GM12878 (cell line): ENCODE results near the gene NFILZ. TPM values are rescaled to one million over a fixed set of nuclear protein-coding genes. Genes with fewer than 3 reads are reported as not detected.

Experiments
- ATAC-seq: fragments of 200-7000 bp; cut with Tn5 transposase; 3 replicates; pipeline ENCODE4 v1.9.1; 2020; ENCODE audit warnings: mild to moderate bottlenecking, moderate library complexity
- BruUV-seq: library from RNA; stranded (reverse); fragments of 400-500 nt; replicated peaks from 2 replicates; lab custom pipeline; 2021; lab: Mats Ljungman, UMichigan
- CTCF ChIA-PET: fragments of 300-600 bp; sonication (Branson Sonifier 250); formaldehyde crosslinking; extraction: SDS; loops from one replicate; lab custom pipeline; 2021; ENCODE audit warnings: inconsistent platforms; lab: Yijun Ruan, JAX
- POLR2A ChIA-PET: fragments of 350-600 bp; formaldehyde crosslinking; extraction: SDS; loops from one replicate; lab custom pipeline; 2021; ENCODE audit warnings: inconsistent platforms; lab: Charles Lee
- RAD21 ChIA-PET: fragments of 300-600 bp; sonication (Branson Sonifier 250); formaldehyde crosslinking; loops from one replicate; lab custom pipeline; 2023; ENCODE audit warnings: antibody characterized with exemption; ENCODE audit not compliant: unreplicated experiment; lab: Charles Lee
- SMC1A ChIA-PET: fragments of 300-600 bp; sonication (Branson Sonifier 250); formaldehyde crosslinking; loops from one replicate; lab custom pipeline; 2023; ENCODE audit not compliant: unreplicated experiment, uncharacterized antibody; lab: Charles Lee
- DNase-seq: peaks from one replicate; pipeline ENCODE4 v3.0.0-alpha.2; 2011; ENCODE audit warnings: low read depth, low spot score
- FAIRE-seq: peaks from 3 replicates; lab custom pipeline; 2011; peaks lifted over from hg19 to GRCh38; lab: Jason Lieb, UNC
- H2AFZ ChIP-seq: 2 replicates; pipeline ENCODE4 v1.6.0; 2011; ENCODE audit warnings: low read depth, low read length, control low read depth; ENCODE audit not compliant: control insufficient read depth
- H3K27ac ChIP-seq: 2 replicates; pipeline ENCODE4 v1.5.1; 2011; ENCODE audit warnings: control low read depth; ENCODE audit not compliant: control insufficient read depth, insufficient read depth
- H3K27me3 ChIP-seq, 2 experiments: replicated peaks in 1 of 2; 2 replicates each; pipeline versions ENCODE4 v1.6.0 to v1.6.1; 2011; ENCODE audit warnings: low read length in 1 of 2; ENCODE audit not compliant: control insufficient read depth in 2 of 2, insufficient read depth in 2 of 2
- H3K36me3 ChIP-seq, 2 experiments: 2 replicates each; pipeline ENCODE4 v1.5.1; 2011; ENCODE audit warnings: low read length in 1 of 2; ENCODE audit not compliant: control insufficient read depth in 2 of 2, insufficient read depth in 2 of 2
- H3K4me1 ChIP-seq: 2 replicates; pipeline ENCODE4 v1.6.1; 2011; ENCODE audit warnings: mild to moderate bottlenecking, low read length, moderate library complexity, mixed read lengths; ENCODE audit not compliant: control insufficient read depth, insufficient read depth
- H3K4me2 ChIP-seq: 2 replicates; pipeline ENCODE4 v1.6.0; 2011; ENCODE audit warnings: control low read depth; ENCODE audit not compliant: control insufficient read depth, insufficient read depth
- H3K4me3 ChIP-seq: fragments of 200-600 bp; sonication (generic); 2 replicates; pipeline ENCODE4 v1.5.1; 2016
- H3K79me2 ChIP-seq: 2 replicates; pipeline ENCODE4 v1.6.0; 2011; ENCODE audit warnings: low read length; ENCODE audit not compliant: control insufficient read depth, insufficient read depth
- H3K9ac ChIP-seq: 2 replicates; pipeline ENCODE4 v1.8.0; 2011; ENCODE audit warnings: low read length, control low read depth, mixed read lengths; ENCODE audit not compliant: control insufficient read depth, insufficient read depth
- H3K9me3 ChIP-seq: replicated peaks from 3 replicates; pipeline ENCODE4 v1.5.1; 2011; ENCODE audit warnings: mild to moderate bottlenecking, low read length; ENCODE audit not compliant: control insufficient read depth, insufficient read depth
- H4K20me1 ChIP-seq: 2 replicates; pipeline ENCODE4 v1.6.0; 2011; ENCODE audit not compliant: control insufficient read depth, insufficient read depth
- CHD4 ChIP-seq: fragments of 200-600 bp; sonication (generic); IDR thresholded peaks from 2 replicates; pipeline ENCODE4 v1.6.1; 2016; ENCODE audit warnings: mild to moderate bottlenecking
- E2F8 ChIP-seq: fragments of 450-650 bp; IDR thresholded peaks from 2 replicates; pipeline ENCODE4 v1.6.1; 2018; ENCODE audit warnings: mild to moderate bottlenecking, low read depth, moderate library complexity; ENCODE audit not compliant: partially characterized antibody
- KAT2A ChIP-seq: conservative IDR thresholded peaks from 2 replicates; pipeline ENCODE4 v1.6.1; 2011; ENCODE audit warnings: low read depth, low read length; ENCODE audit not compliant: control insufficient read depth
- POLR2AphosphoS5 ChIP-seq: IDR thresholded peaks from 2 replicates; pipeline ENCODE4 v1.6.1; 2011; ENCODE audit warnings: mild to moderate bottlenecking, low read length, inconsistent platforms
- RBBP5 ChIP-seq: fragments of 200-600 bp; sonication (generic); conservative IDR thresholded peaks from 2 replicates; pipeline ENCODE4 v1.6.1; 2016
- ZSCAN29 ChIP-seq: fragments of 450-650 bp; IDR thresholded peaks from 2 replicates; pipeline ENCODE4 v1.6.1; 2017; ENCODE audit warnings: mild to moderate bottlenecking, moderate library complexity
- WGBS: methylation state at CpG from one replicate; pipeline ENCODE4 v1.1.6; 2016; ENCODE audit warnings: low lambda C conversion rate; ENCODE audit not compliant: insufficient replicate concordance, insufficient coverage; ENCODE audit errors: missing lambda C conversion rate; 5-methylcytosine and 5-hydroxymethylcytosine counted together
- in situ Hi-C: fragments of 300-500 bp; cut with MboI; formaldehyde crosslinking; loops from 9 replicates; pipeline ENCODE4 v1.14.3; 2018; ENCODE audit warnings: mixed read lengths
- intact Hi-C: fragments of 100-400 bp; cut with micrococcal nuclease; formaldehyde crosslinking; loops from one replicate; pipeline ENCODE4 v1.14.2; 2022; ENCODE audit not compliant: unreplicated experiment
- polyA plus RNA-seq, 11 experiments: library from polyadenylated mRNA; depleted of rRNA in 4 of 11; unstranded in 6 of 11; stranded (reverse) in 5 of 11; fragments of >200 nt; fragmentation: Nextera tagmentation in 4 of 11; fragmentation: Illumina TruSeq in 1 of 11; extraction: Ambion mirVana in 4 of 11; extraction: Trizol in 1 of 11; gene quantifications; 1 replicate in 1 of 11; 2 replicates in 10 of 11; pipeline versions ENCODE4 v1.2.1 to v1.2.3, GENCODE V29; 2011 to 2016; ENCODE audit warnings: inconsistent platforms in 2 of 11, missing spikeins in 2 of 11, low read depth in 1 of 11
- total RNA-seq, 4 experiments: library from RNA; depleted of rRNA in 3 of 4; stranded (reverse); fragments of >200 nt in 3 of 4; fragmentation: Illumina TruSeq in 1 of 4; extraction: Trizol in 1 of 4; gene quantifications; 2 replicates each; pipeline versions ENCODE4 v1.2.1 to v1.2.3, GENCODE V29; 2013 to 2021

Gene NFILZ
- total and polyA plus RNA-seq, 10 of the 15 experiments (the other 5 are each of a cell fraction or from before 2014, with no cell fraction given) = not detected

GRCh38 chr19:8640402-8641004, 10.1 kb downstream of the NFILZ start:
- Histone ChIP-seq H3K36me3 (no peaks in the 10 kb centered on the region), H3K4me3 (no peak overlapping the region), H3K9me3 (no peaks in the 10 kb centered on the region; the same call in 2 of the 3 replicates), H2AFZ (no peak overlapping the region), H3K9ac (no peak overlapping the region), H3K4me1 (no peaks in the 10 kb centered on the region), H3K27me3 (no peaks in the 10 kb centered on the region), H4K20me1 (no peaks in the 10 kb centered on the region), H3K4me2 (no peak overlapping the region), H3K27ac (no peak overlapping the region), H3K79me2 (no peaks in the 10 kb centered on the region)
- in situ Hi-C loops = no loop called here
- ATAC-seq = no peak
- ChIA-PET SMC1A (no interaction called here), RAD21 (no interaction called here), POLR2A (no interaction called here), CTCF (interaction anchor here (2.2 kb wide), 1 partner anchor 14 kb away, joined by 9 read pairs; no protein-coding TSS in a partner anchor)
- no peak for DNase-seq
- intact Hi-C loops = no loop called here
- 42% methylated on average over 12 of the region's 12 CpGs for WGBS
- no TSS peak for BruUV-seq
- FAIRE-seq = no peak
- TF ChIP-seq ZSCAN29 (no peak), POLR2AphosphoS5 (no peak), E2F8 (no peak), KAT2A (no peak), CHD4 (no peak), RBBP5 (no peak)
